DMS153 treated with DMSO at 0.1 percent for 48 hours (cell line): Measurements from ENCODE around the gene RASSF9.

ENCODE experiments used
- DNase-seq: peaks from one replicate; lab custom pipeline; 2025; ENCODE audit not compliant: unreplicated experiment; lab: John Stamatoyannopoulos, UW

The RASSF9 gene

DNA sequence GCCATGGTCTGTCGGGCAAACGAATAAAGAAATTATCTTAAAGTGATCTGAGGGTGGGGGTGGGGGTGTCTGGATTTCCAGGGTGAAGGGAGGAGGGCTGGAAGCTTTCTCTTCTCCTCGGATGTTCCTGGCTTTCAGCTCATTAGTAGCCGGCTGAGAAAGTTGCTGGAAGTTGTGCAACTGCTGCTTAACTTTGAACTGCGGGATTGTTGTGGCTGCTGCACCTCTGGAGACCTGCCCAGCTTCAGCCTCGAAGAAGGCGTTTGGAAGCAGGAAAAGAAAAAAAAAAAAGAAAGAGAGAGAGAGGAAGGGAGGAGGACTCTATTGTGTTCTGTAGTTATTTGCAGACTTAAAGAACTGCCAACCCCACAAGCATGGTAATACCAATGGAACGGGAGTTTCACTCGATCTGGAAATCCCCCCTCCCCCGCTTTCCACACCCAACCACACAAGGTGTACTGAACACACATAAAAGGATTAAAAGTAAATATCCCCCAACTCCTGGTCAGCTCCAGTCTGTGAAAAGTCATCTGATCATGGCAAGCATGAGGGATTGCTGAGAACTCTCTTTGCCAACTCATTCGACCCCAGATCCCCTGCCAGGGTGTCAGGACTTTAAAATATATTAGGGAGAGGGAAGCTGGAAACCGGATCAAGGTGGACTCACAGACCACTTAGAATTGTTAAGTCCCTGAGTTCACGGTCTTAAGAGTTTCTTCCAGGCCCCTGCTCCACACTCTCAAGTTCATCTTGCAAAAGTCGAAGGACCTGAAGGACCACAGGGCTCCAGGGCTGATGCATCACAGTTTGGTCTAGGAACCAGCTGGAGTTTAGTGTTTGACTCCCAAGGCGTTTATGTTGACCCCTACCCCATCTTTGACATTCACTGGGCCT, at the start of gene RASSF9:
Gene RASSF9 (minus strand): TSS at position 213 of the 894 bp plus-strand sequence. CDS start 208 bp downstream, at position 5.
- no peak for DNase-seq

DNA sequence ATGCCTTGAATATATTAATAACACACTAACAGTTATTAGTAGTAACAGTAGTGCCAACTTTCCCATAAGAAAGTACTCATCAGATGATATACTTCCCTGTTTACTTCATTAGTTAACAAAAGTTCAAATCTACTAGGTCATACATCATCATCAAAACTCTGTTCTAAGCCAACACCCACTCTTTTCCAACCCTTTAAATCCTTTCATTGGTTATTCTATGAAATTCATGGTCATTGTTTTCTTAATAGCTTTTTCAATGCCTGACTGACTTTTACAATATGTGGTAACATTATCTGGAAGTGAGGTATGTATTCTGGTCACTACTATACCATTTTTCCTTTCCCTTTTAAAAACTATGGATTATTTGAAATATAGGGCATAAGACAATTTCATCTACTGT, 47.6 kb upstream of the RASSF9 start:
- DNase-seq = no peak

DNA sequence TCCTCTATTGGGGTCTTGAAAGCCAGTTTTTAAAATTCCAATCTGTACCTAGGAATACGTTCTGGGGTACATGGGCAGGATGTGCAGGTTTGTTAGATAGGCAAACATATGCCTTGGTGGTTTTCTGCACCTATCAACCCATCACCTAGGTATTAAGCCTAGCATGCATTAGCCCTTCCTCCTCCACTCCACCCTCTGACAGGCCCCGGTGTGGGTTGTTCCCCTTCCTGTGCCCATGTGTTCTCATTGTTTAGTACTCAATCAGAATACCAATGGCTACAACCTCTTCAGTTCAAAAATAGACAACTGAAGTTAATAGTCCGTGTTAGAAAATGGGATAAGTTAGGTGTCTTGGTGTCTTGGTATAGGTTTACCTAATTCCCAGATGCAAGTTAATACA, 41.2 kb upstream of the RASSF9 start:
- DNase-seq = no peak

DNA sequence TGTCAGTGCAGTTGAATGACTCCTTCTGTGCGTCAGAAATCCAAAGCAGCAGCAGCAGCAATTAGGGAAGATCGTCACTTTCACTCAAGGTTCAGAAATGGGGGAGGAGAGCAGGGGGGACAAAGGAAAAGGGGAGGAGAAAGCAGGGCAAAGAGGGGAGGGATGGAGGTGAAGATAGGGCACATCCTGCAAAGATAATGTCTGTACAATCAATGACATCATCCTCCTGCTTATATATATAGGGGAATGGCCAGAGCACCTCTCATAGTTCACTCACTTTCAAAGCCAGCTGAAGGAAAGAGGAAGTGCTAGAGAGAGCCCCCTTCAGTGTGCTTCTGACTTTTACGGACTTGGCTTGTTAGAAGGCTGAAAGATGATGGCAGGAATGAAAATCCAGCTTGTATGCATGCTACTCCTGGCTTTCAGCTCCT, 37.8 kb upstream of the RASSF9 start, which contains the start of gene NTS:
Gene NTS (plus strand): TSS at position 265 of the 431 bp plus-strand sequence. CDS start 109 bp downstream, at position 374.
- no peak for DNase-seq

DNA sequence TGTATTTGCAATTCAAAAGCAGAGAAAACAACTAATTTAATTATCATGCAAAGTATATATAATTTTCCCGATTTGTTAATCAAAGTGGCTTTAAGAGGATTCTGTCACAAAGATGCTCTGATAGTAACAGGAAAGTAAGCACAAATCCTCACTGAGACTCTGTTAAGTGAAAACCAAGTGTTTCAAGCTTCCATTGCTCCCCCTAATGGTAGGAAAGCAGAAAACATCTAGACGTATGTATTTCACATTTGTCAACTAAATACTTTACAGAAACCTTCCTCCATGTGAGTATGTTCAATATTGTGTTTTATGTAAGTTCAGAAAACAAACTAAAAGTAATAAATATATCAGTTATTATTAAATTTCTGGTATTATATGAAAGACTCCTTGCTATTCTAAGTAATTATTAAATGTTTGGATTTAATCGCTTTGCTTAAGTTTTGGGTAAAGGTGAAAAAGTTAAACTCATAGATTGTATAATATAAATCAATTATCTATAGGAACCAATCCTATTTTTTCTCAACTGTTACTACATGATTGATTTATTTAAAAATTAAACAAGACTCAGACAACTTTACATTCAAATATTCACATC, 36.4 kb upstream of the RASSF9 start:
- peak; percentile 69 for DNase-seq

DNA sequence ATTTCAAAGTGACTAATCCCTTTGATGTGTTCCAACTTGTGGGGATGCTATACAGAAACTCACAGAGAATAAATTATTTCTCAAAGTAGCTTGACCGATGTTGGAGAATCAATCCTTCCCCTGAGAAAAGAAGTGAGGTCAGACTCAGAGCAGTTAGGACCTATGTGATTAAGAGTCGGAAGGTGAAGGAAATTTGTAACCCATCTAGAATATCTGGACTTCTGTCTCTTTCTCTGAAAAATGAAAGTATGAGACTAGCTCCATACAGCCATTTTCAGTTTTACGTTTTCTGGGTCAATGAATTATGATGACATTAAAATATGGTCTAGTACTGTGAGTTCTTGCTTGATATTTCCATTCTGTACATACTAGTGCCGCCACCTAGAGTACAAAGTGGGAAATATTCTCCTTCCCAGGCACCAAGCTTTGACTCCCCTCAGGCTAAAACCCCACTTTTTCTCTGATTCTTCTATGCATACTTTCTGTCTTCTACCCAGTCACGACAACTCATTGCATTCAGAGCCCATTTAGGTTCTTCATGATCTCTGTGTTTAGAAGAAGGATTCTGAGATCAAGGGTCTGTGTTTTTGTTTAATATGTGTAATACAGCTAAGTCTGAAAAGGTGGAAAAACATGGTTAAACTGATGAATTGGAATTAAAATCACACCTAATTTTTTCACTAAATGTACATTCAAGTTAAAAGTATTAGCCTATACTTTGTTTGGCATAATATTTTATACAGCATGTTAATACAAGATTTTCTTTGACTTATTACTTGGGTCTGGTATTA, 31.0 kb upstream of the RASSF9 start:
- DNase-seq = peak; percentile 24

DNA sequence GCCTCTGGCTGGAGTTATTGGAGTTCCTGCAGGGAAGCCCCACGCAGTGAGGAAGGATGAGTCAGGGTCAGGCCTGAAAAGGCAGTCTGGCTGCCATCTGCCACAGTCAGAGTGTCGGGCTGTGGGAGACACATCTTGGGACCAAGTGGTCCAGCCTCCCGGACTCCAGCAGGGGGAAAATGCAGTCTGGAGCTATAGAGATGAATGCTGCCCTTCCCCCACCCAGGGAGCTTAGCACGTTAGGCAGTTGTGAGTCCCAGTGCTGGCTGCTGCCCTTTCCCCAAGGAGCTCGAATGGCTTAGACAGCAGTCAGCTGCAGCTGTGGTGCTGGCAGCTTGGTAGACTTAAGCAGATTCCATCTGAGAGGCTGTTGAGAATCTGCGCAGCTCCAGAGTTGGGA, 29.7 kb upstream of the RASSF9 start:
- DNase-seq = no peak

DNA sequence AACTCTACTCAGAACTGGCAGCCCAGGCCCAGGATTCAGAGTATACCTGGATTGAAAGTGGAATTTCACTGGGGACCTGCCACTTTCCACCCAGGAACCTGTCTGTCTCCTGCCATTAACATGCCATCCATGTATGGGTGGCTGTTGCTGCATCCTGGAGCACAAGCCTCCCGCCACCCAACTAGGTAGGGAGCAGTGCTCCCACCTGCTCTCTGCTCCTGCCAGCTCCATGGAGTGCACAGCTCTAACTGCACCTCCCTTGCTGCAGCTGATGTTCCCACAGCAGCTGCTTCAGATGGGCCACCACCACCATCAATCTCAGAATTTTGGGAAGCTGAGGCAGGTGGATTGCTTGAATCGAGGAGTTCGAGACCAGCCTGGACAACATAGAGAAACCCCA, 20.8 kb upstream of the RASSF9 start:
- no peak for DNase-seq

DNA sequence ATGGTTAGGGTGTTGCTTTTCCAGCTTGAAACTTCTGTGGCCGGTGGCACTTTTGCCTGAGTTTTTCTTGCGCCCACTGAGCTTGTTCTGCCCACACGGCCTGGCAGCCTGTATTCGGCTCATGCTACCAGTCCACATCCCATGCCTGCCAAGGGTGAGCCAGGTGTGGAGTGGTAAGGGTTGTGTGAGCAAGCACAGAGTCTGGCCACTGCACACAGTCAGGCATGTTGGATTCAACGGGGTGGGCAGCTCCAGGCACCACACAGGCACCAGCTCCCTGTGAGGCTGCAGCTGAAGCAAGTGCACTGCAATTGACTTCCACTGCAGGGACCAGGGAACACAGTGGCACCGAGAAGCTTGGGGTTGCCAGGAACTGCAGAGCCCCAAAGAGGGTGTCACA, 19.1 kb upstream of the RASSF9 start:
- no peak for DNase-seq

DNA sequence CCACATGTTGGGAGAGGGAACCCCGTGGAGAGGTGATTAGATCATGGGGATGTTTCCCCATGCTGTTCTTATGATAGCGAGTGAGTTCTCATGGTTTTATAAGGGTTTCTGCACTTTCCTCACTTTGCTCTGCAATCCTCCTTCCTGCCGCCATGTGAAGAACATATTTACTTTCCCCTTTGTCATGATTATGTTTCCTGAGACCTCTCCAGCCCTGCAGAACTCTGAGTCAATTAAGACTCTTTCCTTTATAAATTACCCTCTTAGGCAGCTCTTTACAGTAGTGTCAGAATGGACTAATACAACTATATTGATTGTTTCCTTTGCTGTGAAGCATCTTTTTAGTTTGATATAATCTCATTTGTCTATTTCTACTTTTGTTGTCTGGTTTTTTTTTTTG, 13.1 kb upstream of the RASSF9 start:
- no peak for DNase-seq

DNA sequence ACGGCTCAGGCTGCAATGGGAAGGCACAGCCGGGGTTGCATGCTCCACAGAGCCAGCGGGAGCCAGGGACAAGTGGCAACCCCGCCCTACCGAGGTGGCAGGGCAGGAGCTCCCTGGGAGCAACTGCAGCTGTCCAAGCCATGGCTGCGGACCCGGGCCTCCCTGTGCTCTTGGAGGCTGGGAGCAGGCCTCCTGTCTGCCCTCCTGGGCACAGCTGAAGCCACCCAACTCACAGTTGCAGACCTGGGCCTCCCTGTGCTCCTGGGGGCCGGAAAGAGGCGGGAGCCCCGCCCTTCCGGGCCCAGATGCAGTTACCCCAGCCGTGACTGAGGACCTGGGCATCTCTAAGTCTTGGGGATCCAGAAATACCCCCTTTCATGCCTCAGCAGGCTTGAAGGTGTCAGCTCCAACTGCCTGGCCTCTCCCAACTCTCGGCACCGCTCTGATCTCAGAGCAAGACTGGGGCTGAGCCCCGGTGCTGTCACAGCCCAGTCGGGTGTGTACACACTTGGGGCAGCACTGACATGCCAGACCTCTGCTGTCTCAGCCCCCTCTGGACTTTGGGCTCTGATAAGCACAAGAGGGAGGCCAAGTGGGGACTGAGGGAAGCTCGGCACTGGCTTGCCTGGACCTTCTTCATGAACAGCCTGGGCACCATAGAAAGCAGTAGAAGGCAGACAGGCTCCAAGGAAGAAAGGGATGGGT, 7.5 kb upstream of the RASSF9 start:
- no peak for DNase-seq

DNA sequence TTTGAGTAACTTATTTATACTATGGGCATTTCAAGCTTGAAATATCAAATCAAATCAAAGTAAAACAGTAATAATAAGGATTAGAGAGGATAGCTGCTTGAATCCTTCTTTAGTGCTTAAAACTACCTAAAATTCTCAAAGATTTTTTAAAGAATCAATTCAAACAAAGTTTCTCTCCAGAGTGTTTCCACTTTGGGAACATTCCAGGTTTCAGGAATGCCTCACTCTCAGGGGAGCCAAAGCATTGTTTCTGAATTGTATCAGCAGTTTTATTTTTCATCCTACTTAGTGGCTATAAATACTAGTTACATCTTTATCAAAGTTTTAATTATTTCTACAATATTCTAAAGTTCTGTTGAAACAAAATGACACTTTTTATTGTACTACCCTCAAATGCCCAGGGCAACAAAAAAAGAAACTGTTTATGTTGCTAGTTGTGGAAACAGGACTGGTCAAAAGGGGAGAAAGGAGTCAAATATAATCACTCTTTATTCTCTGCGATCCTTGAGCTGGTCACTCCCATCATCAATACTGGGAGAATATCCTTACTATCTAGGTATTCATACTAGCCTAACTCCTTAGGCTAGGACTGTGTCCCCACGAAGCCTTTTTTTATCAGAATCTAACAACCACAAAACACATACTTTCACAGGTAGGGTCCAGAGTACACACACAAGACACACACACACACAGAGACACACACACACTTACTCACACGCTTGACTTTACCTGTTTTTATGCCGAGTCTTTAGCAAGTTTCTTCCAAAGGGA, 598 bp downstream of the RASSF9 start:
- DNase-seq = no peak

DNA sequence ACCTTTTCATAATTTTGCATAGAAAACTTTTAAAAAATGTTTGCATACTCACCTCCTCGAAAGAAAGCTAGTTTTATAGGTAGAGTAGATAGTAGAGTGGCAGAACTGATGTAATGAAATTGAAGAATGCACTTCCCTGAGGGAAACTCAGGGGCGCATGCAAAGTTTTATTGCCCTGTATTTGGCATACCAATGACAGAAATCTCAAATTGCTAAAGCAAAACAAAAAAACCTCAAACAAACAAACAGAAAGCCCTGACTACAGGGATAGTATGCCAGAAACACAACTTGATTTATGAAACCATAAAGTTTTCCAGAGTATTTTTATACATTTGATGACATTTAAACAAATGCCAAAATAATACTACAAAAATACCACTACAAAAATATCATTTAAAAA, 1.8 kb downstream of the RASSF9 start:
- no peak for DNase-seq

DNA sequence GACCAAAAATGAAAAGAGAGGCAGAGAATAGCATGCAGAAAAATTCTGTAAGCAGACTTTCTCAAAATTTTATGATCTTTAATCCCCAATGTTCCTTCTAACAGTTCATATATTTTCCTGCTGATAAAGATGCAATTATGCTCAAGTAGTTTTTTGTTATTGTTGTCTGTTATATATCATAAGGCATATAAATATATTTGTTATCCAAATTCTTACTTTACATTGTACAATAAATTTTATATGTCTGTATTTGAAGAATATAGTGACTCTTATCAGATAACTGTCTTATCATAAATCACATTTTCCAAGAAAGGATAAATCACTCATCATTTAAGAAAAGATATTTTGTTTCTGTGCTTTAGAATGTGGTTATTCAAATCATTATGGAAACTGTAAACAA, 2.6 kb downstream of the RASSF9 start:
- no peak for DNase-seq

DNA sequence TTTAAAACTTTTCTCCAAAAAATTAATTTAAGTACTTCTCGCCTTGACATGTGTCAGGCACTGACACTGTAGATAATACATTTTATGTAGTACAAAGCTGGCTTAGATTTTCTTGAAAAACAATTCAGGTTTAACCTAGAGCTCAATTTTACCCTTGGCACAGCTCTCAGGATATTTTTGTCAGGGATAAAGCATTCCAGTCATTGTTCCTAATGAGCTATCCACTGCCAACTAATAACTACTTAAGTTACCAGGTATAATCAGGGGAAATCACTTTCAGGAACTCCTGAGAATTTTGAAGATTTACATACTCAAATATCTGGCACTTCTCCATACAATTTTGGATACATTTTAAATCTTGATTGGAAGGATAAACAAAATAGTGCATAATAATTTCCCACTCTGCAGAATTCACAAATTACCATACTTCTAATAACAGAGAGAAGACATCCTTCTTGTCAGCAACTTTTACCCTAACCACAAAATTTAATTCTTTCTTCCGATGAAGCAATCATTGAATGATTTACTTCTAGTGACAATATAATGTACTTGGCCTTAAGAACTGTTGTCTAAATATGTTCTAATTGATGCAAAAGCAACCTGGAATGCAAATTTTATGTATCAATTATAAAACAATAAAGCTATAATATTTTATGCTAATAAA, 4.8 kb downstream of the RASSF9 start:
- DNase-seq = no peak

DNA sequence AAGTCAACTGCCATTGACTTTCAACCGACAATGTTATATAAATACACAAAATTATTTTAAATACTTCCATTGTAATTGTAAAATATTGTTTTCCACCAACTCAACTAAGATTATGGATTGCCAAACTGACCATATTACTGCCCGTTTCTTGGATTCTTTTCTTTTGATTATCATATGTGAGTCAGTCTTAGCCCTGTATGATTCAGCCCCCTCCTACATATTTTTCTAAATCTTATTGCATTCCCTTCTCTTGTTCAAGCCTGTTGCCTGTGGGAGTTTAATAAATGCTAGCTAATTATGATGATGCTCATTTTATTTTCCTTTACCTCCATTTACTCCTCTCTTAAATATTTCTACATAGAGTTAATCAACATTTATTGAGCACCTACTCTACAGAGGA, 6.8 kb downstream of the RASSF9 start:
- DNase-seq = no peak

DNA sequence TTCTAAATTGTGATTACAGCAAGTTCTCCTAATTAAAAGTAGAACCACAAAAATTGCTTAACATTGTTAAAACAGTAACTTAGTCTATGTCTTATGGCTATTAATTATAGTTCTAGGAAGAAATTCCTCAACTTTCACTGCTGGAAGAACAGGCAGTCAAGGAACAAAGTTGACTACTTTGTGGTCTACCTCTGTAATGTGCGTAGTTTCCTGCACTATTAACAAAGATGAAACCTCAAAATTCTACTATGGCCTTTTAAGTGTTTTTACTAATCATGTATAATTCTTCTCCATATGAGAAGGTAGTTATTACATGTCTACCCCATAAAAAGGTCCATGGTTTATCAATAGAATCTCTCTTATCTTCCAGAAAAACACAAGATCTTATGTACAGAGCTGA, 7.6 kb downstream of the RASSF9 start:
- DNase-seq = no peak

DNA sequence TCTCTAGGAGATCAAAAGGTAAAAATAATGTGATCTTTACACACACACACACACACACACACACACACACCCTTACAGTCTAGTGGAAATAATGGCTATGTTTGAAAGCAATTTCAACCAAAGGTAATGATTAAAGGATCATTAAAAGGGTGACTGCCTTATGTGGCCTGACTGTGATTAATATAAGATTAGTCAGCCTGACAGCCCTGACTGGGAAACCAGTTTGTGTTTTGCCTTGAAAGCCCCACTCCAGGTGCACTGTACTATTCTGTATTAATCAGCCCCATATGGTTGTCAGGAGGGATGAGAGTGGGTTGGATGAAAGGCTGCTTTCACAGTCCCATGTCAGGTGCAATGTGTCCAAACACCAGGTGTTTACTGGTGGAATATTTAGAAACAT, 10.5 kb downstream of the RASSF9 start:
- no peak for DNase-seq

DNA sequence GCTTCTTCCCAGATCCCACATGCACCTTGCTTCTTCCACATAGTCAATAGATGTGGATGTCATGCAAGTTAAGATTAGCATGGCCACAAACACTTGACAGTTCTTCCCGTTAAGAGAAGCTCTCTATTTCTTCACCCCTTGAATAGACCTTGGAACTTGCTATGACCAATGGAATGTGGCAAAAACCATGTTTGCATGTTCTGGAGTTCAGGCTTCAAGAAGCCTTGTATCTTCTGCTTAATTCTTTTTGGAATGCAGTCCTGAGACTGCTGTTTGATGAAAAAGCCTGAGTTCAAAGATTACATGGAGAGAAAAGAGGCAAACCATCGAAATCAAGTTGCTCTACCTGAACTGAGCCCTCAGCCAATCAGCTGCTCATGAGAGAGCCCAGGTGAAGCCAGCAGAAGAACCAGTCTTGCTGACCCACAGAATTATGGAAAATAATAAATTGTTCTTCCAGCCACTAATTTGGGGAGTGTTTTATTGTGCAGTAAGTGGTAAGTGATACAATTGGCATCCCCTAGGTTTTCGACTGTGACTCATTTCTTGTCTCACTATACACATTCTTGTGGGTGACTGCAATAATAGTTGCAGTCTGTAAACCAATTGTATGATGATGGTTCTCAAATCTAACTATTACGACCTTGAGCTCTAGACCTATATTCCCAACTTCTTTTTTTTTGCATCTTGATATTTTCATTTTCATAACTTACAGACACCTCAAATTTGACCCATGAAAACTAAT, 12.6 kb downstream of the RASSF9 start:
- DNase-seq = no peak
